Neuronal stem cell (in vitro differentiated cells): ENCODE data around the gene ELP1.
A peak's percentile ranks its signal among the peaks of the same experiment; 100 is the strongest.

Experiments used
- DNase-seq: peaks from one replicate; pipeline ENCODE4 v3.0.0-alpha.2; 2013; ENCODE audit warnings: low spot score
- H2AFZ ChIP-seq: one replicate; pipeline ENCODE4 v1.6.1; 2013; ENCODE audit warnings: mild to moderate bottlenecking, low read length, inconsistent platforms
- H2AK5ac ChIP-seq: 2 replicates; pipeline ENCODE4 v1.6.1; 2013; ENCODE audit warnings: low read depth, mild to moderate bottlenecking, inconsistent platforms, low read length, moderate library complexity, mixed read lengths
- H2BK120ac ChIP-seq: 2 replicates; pipeline ENCODE4 v1.6.1; 2013; ENCODE audit warnings: low read depth, mild to moderate bottlenecking, inconsistent platforms, low read length, moderate library complexity, mixed read lengths
- H2BK12ac ChIP-seq: one replicate; pipeline ENCODE4 v1.6.1; 2013; ENCODE audit warnings: low read length, inconsistent platforms
- H2BK15ac ChIP-seq: 2 replicates; pipeline ENCODE4 v1.6.1; 2013; ENCODE audit warnings: mild to moderate bottlenecking, low read length, inconsistent platforms, mixed read lengths
- H2BK5ac ChIP-seq: one replicate; pipeline ENCODE4 v1.6.1; 2013; ENCODE audit warnings: inconsistent platforms, mild to moderate bottlenecking, low read length, moderate library complexity
- H3K14ac ChIP-seq: one replicate; pipeline ENCODE4 v1.6.1; 2013; ENCODE audit warnings: low read length, inconsistent platforms
- H3K18ac ChIP-seq: 2 replicates; pipeline ENCODE4 v1.6.1; 2013; ENCODE audit warnings: low read length, inconsistent platforms
- H3K23ac ChIP-seq: 2 replicates; pipeline ENCODE4 v1.6.1; 2013; ENCODE audit warnings: low read depth, mild to moderate bottlenecking, mixed read lengths, low read length, inconsistent platforms; ENCODE audit not compliant: poor library complexity
- H3K27ac ChIP-seq: replicated peaks from 3 replicates; pipeline ENCODE4 v1.5.1; 2013; ENCODE audit warnings: low read length, inconsistent platforms
- H3K27me3 ChIP-seq, 3 experiments: 2 replicates each; pipeline ENCODE4 v1.6.1; 2013; ENCODE audit warnings: low read length in 3 of 3, mild to moderate bottlenecking in 2 of 3, inconsistent platforms in 1 of 3, low read depth in 1 of 3, mixed read lengths in 1 of 3, moderate library complexity in 1 of 3; ENCODE audit not compliant: control insufficient read depth in 3 of 3, insufficient read depth in 3 of 3
- H3K36me3 ChIP-seq, 2 donors: replicated peaks in 1 of 2; 2 replicates each; pipeline ENCODE4 v1.6.1; 2013; ENCODE audit warnings: low read length in 2 of 2; ENCODE audit not compliant: control insufficient read depth in 2 of 2, insufficient read depth in 2 of 2
- H3K4ac ChIP-seq: 2 replicates; pipeline ENCODE4 v1.6.1; 2013; ENCODE audit warnings: inconsistent platforms, mild to moderate bottlenecking, low read length, moderate library complexity
- H3K4me1 ChIP-seq, 2 donors: 1 replicate in 1 of 2; 2 replicates in 1 of 2; pipeline ENCODE4 v1.6.1; 2013; ENCODE audit warnings: low read length in 2 of 2, low read depth in 1 of 2; ENCODE audit not compliant: control insufficient read depth in 2 of 2, insufficient read depth in 1 of 2
- H3K4me2 ChIP-seq: one replicate; pipeline ENCODE4 v1.6.1; 2013; ENCODE audit warnings: mild to moderate bottlenecking, low read length, inconsistent platforms; ENCODE audit not compliant: insufficient read depth, poor library complexity, severe bottlenecking
- H3K4me3 ChIP-seq, 2 donors: 2 replicates each; pipeline ENCODE4 v1.5.1; 2013; ENCODE audit warnings: low read length in 2 of 2, mild to moderate bottlenecking in 2 of 2, inconsistent platforms in 1 of 2, moderate library complexity in 1 of 2
- H3K79me1 ChIP-seq: one replicate; pipeline ENCODE4 v1.6.1; 2013; ENCODE audit warnings: low read depth, mild to moderate bottlenecking, inconsistent platforms, low read length, moderate library complexity
- H3K9ac ChIP-seq: one replicate; pipeline ENCODE4 v1.6.1; 2013; ENCODE audit warnings: mild to moderate bottlenecking, low read depth, low read length, inconsistent platforms; ENCODE audit not compliant: poor library complexity
- H3K9me3 ChIP-seq, 2 donors: replicated peaks in 1 of 2; 2 replicates each; pipeline versions ENCODE3 to v1.6.1; 2013; ENCODE audit warnings: low read length in 2 of 2, mild to moderate bottlenecking in 2 of 2, inconsistent platforms in 1 of 2, low read depth in 1 of 2, mixed read lengths in 1 of 2, moderate library complexity in 1 of 2; ENCODE audit not compliant: control insufficient read depth in 2 of 2, insufficient read depth in 1 of 2
- H4K8ac ChIP-seq: one replicate; pipeline ENCODE4 v1.6.1; 2013; ENCODE audit warnings: low read depth, mild to moderate bottlenecking, inconsistent platforms, low read length, moderate library complexity
- H4K91ac ChIP-seq: one replicate; pipeline ENCODE4 v1.6.1; 2013; ENCODE audit warnings: low read length, low read depth, mild to moderate bottlenecking, inconsistent platforms; ENCODE audit not compliant: poor library complexity
- WGBS, 2 donors: extraction: QIAGEN DNeasy Blood & Tissue Kit; methylation state at CpG; one replicate each; pipeline ENCODE4 v1.1.7; 2013; ENCODE audit warnings: missing lambda C conversion rate in 2 of 2, mixed read lengths in 1 of 2; ENCODE audit not compliant: insufficient read length in 2 of 2, insufficient replicate concordance in 1 of 2; ENCODE audit errors: extremely low coverage in 2 of 2; 5-methylcytosine and 5-hydroxymethylcytosine counted together

ELP1 gene

DNA sequence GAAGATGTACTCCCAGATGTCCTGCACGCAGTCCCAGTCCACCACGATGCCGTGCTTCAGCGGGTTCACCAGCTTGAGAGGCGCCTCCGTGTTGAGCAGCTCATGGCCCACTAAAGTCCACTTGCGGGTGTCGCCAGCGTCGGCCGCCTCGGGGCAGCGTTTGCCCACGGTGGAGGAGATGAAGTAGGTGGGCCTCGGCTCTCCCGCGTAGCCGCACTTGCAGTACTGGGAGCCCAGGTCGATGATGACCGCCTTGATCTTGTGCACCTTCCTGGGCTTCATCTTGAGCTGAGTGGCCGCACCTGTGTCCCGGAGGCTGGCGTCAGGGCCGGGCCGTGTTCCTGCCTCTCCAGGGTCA, 78.4 kb downstream of the ELP1 start:
- Histone ChIP-seq H3K14ac (no peak overlapping the region), H3K36me3 (no peaks in the 10 kb centered on the region), H3K4me1 (peaks cover 0 to 3% of the 10 kb centered on the region in 2 donors)

DNA sequence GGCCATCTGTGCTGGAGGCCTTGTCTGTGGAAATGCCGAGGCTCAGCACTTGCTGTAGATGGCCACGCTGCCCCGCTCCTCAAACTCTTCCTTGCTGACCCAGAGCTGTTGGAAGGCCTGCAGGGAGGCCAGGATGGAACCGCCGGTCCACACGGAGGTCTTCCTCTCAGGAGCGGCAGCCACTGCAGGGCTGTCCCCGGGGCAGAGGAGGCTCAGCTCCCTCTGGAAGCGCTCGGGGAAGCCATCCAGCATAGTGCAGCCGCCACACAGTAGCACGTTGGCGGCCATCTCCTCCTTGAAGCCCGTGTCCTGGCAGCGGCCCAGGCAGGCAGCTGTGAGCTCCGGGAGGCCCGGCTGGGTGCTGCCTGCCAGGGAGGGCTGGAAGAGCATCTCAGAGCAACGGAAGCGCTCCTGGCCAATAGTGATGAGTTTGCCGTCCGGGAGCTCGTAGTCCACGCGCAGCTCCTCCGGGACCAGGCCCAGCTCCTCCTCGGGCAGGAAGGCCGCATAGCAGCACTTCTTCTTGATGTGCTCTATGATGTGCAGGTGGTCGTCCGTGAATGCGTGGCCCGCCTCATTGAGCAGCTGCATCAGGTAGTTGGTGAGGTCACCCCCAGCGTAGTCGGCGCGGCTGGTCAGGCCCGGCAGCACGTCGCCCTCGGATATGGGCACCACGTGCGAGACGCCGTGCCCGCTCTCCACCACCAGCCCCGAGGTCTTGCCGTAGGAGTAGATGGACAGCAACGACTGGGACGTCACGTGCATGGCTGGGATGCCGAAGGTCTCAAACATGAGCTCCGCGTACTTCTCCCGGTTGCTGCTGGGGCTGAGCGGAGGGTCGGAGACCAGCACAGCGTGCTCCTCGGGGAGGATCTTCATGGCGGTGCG, 79.0 kb downstream of the ELP1 start:
- Histone ChIP-seq H3K4me2 (no peak overlapping the region), H3K27me3 (peaks cover 0 to 6% (median 0%) of the 10 kb centered on the region in 3 experiments), H4K8ac (no peak overlapping the region), H3K79me1 (no peaks in the 10 kb centered on the region), H2BK12ac (no peak overlapping the region), H3K23ac (peak overlapping the region; percentile 17), H3K4me1 (peaks cover 0 to 3% of the 10 kb centered on the region in 2 donors), H2BK15ac (no peak overlapping the region), H2AK5ac (peak overlapping the region; percentile 23), H2BK5ac (no peak overlapping the region), H2AFZ (no peak overlapping the region), H3K14ac (peak overlapping the region; percentile 23), H2BK120ac (no peak overlapping the region), H3K9ac (peak overlapping the region; percentile 36), H3K27ac (no peak overlapping the region), H3K9me3 (no peaks in the 10 kb centered on the region), H4K91ac (peak overlapping the region; percentile 48), H3K4me3 (no peak overlapping the region), H3K4ac (no peak overlapping the region), H3K36me3 (no peaks in the 10 kb centered on the region), H3K18ac (peak overlapping the region; percentile 29)
- no CpG with 5 or more reads among the region's 59 CpGs for WGBS, 2 donors
- DNase-seq = no peak

More for the DNA sequence above, 78.4 kb downstream of the ELP1 start:
- Histone ChIP-seq H3K9me3 (no peaks in the 10 kb centered on the region), H3K27me3 (peaks cover 0 to 6% (median 0%) of the 10 kb centered on the region in 3 experiments), H2BK5ac (no peak overlapping the region), H2AK5ac (peak overlapping the region; percentile 21), H3K4me2 (no peak overlapping the region), H3K23ac (peak overlapping the region; percentile 17), H2AFZ (no peak overlapping the region), H2BK12ac (no peak overlapping the region), H3K79me1 (no peaks in the 10 kb centered on the region), H3K4ac (no peak overlapping the region), H4K8ac (no peak overlapping the region), H2BK120ac (no peak overlapping the region), H3K18ac (no peak overlapping the region), H3K27ac (no peak overlapping the region), H2BK15ac (no peak overlapping the region), H4K91ac (peak overlapping the region; percentile 48), H3K9ac (peak overlapping the region; percentile 36), H3K4me3 (no peak overlapping the region)
- no CpG with 5 or more reads among the region's 25 CpGs for WGBS, 2 donors
- DNase-seq = no peak

DNA sequence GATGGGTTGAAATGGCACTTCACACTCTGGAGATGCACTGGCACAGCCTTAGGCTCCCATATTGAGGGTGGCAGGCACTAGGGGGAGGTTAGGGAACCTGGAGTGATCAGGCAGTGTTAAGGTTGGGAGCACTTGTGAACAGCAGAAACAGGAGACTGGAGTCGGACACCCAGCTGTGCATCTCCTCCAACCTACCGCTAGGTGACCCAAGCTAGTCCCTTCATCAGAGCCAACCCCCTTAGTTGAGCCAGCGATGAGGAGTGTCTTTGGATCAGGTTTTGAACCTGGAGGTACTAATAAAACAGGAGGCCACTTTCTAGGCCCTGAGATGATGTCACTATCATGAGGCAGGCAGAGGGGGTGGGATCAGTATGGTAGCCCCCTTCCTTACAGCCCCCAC, 79.8 kb downstream of the ELP1 start:
- Histone ChIP-seq H2BK15ac (no peak overlapping the region), H2BK12ac (no peak overlapping the region), H3K27ac (no peak overlapping the region), H3K9ac (no peak overlapping the region), H3K4me2 (no peak overlapping the region), H3K18ac (no peak overlapping the region), H3K23ac (no peak overlapping the region), H2AFZ (no peak overlapping the region), H2BK120ac (no peak overlapping the region), H3K36me3 (no peaks in the 10 kb centered on the region), H2BK5ac (no peak overlapping the region), H3K9me3 (no peaks in the 10 kb centered on the region), H3K4me3 (no peak overlapping the region), H3K4me1 (peaks cover 0 to 3% of the 10 kb centered on the region in 2 donors), H4K8ac (no peak overlapping the region), H3K27me3 (peaks cover 0 to 6% (median 0%) of the 10 kb centered on the region in 3 experiments), H2AK5ac (no peak overlapping the region), H3K14ac (no peak overlapping the region), H4K91ac (no peak overlapping the region), H3K4ac (no peak overlapping the region), H3K79me1 (no peaks in the 10 kb centered on the region)
- DNase-seq = no peak
- no CpG with 5 or more reads among the region's 3 CpGs for WGBS, 2 donors

DNA sequence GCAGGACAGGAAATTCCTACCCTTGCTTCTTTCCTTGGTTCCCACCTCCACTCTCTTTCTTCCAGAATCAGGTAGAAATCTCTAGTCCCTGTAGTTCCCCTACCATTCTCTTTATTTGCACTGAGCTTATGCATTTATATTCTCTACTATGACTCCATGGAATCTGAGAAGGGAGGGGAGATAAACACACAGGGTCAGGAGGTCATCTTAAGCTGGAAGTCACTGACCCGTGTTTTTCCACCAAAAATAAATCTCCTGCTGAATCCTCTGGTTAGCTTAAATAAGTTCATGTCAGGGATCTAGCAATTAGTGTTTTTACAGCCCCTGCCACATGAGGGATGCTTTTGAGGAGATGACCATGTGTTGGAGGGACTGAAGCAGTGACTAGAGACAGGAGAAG, 81.8 kb downstream of the ELP1 start:
- Histone ChIP-seq H2BK12ac (no peak overlapping the region), H2BK15ac (no peak overlapping the region), H3K36me3 (no peaks in the 10 kb centered on the region), H3K4me3 (no peak overlapping the region), H3K27ac (no peak overlapping the region), H3K4me1 (peaks cover 0 to 3% of the 10 kb centered on the region in 2 donors), H4K8ac (no peak overlapping the region), H2AK5ac (no peak overlapping the region), H3K14ac (no peak overlapping the region), H3K9ac (no peak overlapping the region), H3K79me1 (no peaks in the 10 kb centered on the region), H3K4ac (no peak overlapping the region), H3K23ac (no peak overlapping the region), H3K18ac (no peak overlapping the region), H2BK120ac (no peak overlapping the region), H3K27me3 (peaks cover 0 to 6% (median 0%) of the 10 kb centered on the region in 3 experiments), H3K9me3 (no peaks in the 10 kb centered on the region), H2BK5ac (no peak overlapping the region), H3K4me2 (no peak overlapping the region), H4K91ac (no peak overlapping the region), H2AFZ (no peak overlapping the region)
- WGBS, 2 donors = no CpG with 5 or more reads among the region's 1 CpG
- DNase-seq = no peak
